KMS-11 (cell line): ENCODE measurements around the gene TNKS2.

Experiments
- H2AFZ ChIP-seq: fragments of 200-600 bp; sonication (generic); 2 replicates; pipeline ENCODE4 v1.6.1; 2016; ENCODE audit warnings: antibody characterized with exemption, mixed run types, low read depth
- H3K27ac ChIP-seq: fragments of 200-600 bp; sonication (generic); 2 replicates; pipeline ENCODE4 v1.6.1; 2016; ENCODE audit warnings: mild to moderate bottlenecking, mixed run types
- H3K27me3 ChIP-seq: fragments of 200-600 bp; sonication (generic); 2 replicates; pipeline ENCODE4 v1.6.1; 2017; ENCODE audit warnings: mild to moderate bottlenecking, low read depth, mixed run types, moderate library complexity; ENCODE audit not compliant: insufficient read depth
- H3K36me3 ChIP-seq: fragments of 200-600 bp; sonication (generic); 2 replicates; pipeline ENCODE4 v1.6.1; 2017; ENCODE audit warnings: mild to moderate bottlenecking, mixed run types; ENCODE audit not compliant: insufficient read depth
- H3K4me1 ChIP-seq: fragments of 200-600 bp; sonication (generic); 2 replicates; pipeline ENCODE4 v1.6.1; 2016; ENCODE audit warnings: mild to moderate bottlenecking, low read depth, mixed run types; ENCODE audit not compliant: poor library complexity, severe bottlenecking
- H3K4me2 ChIP-seq: fragments of 200-600 bp; sonication (generic); 2 replicates; pipeline ENCODE4 v1.7.0; 2016; ENCODE audit warnings: mild to moderate bottlenecking, mixed run types
- H3K4me3 ChIP-seq: fragments of 200-600 bp; sonication (generic); IDR thresholded peaks from 2 replicates; pipeline ENCODE4 v1.6.1; 2017; ENCODE audit warnings: low read depth, low read length, mixed read lengths; ENCODE audit not compliant: insufficient read depth
- H3K79me2 ChIP-seq: fragments of 200-600 bp; sonication (generic); 2 replicates; pipeline ENCODE4 v1.6.1; 2016; ENCODE audit warnings: low read depth, mixed run types; ENCODE audit not compliant: insufficient read depth
- H3K9ac ChIP-seq: fragments of 200-600 bp; sonication (generic); 2 replicates; pipeline ENCODE4 v1.6.1; 2016; ENCODE audit warnings: mild to moderate bottlenecking, mixed run types
- H4K20me1 ChIP-seq: fragments of 200-600 bp; sonication (generic); 2 replicates; pipeline ENCODE4 v1.6.1; 2016; ENCODE audit warnings: mild to moderate bottlenecking, mixed run types; ENCODE audit not compliant: insufficient read depth
- CTCF ChIP-seq: fragments of 200-600 bp; sonication (generic); conservative IDR thresholded peaks from 2 replicates; pipeline ENCODE4 v1.6.1; 2017; ENCODE audit warnings: low read depth, mild to moderate bottlenecking, antibody characterized with exemption, low read length, moderate library complexity, mixed read lengths

TNKS2 gene

DNA sequence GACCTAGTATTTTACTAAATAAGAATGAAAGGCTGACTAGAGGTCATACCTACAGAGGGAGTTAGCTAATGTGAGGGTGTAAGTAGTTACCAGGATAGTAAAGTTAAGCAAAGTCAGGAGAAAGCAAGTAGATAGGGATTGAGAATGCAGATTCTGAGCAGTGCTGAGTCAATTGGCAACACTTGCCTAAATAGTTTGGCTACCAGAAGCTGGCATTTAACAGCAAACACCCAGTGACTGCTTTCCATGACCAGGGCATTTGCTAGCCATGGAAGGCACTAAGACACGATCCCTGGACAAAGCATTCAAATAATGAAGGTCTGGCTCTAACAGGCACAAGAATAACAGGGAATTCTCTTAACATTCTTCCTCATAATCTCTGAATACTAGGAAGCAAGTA lies 25.9 kb downstream of the TNKS2 start:
- H4K20me1 ChIP-seq = no peaks in the 10 kb centered on the region
- H3K27ac ChIP-seq = no peak overlapping the region
- no peaks in the 10 kb centered on the region for H3K27me3 ChIP-seq
- H3K79me2 ChIP-seq = no peaks in the 10 kb centered on the region
- TF ChIP-seq CTCF = no peak
- no peak overlapping the region for H3K4me3 ChIP-seq
- H2AFZ ChIP-seq = no peak overlapping the region
- no peak overlapping the region for H3K4me2 ChIP-seq
- peaks cover 3% of the 10 kb centered on the region; the same call in 1 of the 2 replicates for H3K36me3 ChIP-seq
- H3K9ac ChIP-seq = no peak overlapping the region
- H3K4me1 ChIP-seq = no peaks in the 10 kb centered on the region

DNA sequence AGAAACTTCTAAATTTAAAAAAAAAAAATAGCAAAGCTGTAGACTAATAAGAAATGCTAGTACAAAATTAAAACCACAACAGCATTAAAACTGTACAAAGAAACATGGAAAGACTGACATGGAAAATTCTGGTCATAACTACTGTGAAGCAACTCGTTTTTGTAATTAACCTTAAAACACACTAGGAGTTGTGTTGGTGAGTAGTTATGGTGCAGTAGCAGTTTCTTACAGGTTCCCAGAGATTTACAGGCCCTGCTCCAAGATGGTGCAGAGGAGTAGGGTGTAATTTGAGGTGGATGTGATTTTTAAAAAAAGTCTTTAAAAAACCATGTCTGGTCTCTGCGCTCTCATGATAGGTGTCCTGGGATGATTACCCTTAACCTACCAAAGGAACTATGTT lies 31.0 kb downstream of the TNKS2 start:
- 0 out of 2 replicates have a peak, but pooled peaks cover 3% of the 10 kb centered on the region for H3K36me3 ChIP-seq
- H3K27ac ChIP-seq = no peak overlapping the region
- no peak overlapping the region for H3K9ac ChIP-seq
- no peak for TF ChIP-seq CTCF
- H3K4me2 ChIP-seq = no peak overlapping the region
- H3K79me2 ChIP-seq = no peaks in the 10 kb centered on the region
- H3K4me3 ChIP-seq = no peak overlapping the region
- no peak overlapping the region for H2AFZ ChIP-seq
- no peaks in the 10 kb centered on the region for H3K27me3 ChIP-seq
- H3K4me1 ChIP-seq = no peaks in the 10 kb centered on the region
- H4K20me1 ChIP-seq = no peaks in the 10 kb centered on the region

DNA sequence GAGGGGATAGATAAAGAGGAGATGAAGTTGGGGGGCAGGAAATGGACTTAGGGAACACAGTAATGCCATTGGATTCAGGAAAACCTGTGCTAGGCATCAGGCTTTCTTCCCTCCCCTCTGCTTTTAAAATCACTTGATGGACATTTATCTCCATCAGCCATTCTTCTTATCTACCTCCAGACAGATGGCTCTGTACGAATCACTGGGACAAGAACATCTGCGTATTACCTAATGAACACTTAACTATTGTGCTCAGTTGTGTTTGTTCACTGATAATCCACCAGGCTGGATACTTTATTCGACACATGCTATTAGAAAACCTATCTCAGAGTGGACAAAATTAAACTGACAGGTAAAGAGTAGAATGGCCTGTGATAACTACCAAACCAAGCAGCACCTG lies 40.0 kb downstream of the TNKS2 start:
- peaks cover 6% of the 10 kb centered on the region for H3K4me1 ChIP-seq
- H3K4me2 ChIP-seq = no peak overlapping the region
- no peaks in the 10 kb centered on the region for H4K20me1 ChIP-seq
- H3K36me3 ChIP-seq = peaks cover 12% of the 10 kb centered on the region; the same call in 1 of the 2 replicates
- H3K27me3 ChIP-seq = no peaks in the 10 kb centered on the region
- H3K79me2 ChIP-seq = no peaks in the 10 kb centered on the region
- H3K27ac ChIP-seq = no peak overlapping the region
- no peak overlapping the region for H3K4me3 ChIP-seq
- no peak overlapping the region for H3K9ac ChIP-seq
- no peak overlapping the region for H2AFZ ChIP-seq
- TF ChIP-seq CTCF = no peak

- Histone ChIP-seq H2AFZ (no peak overlapping the region), H3K9ac (no peak overlapping the region), H3K27ac (no peak overlapping the region), H3K4me3 (no peak overlapping the region), H3K4me1 (peaks cover 7% of the 10 kb centered on the region), H4K20me1 (no peaks in the 10 kb centered on the region), H3K36me3 (0 out of 2 replicates have a peak, but pooled peaks cover 8% of the 10 kb centered on the region), H3K4me2 (no peak overlapping the region), H3K27me3 (no peaks in the 10 kb centered on the region), H3K79me2 (no peaks in the 10 kb centered on the region)
- TF ChIP-seq CTCF = no peak
These were observed 44.9 kb downstream of the TNKS2 start for GRCh38 chr10:91843083-91843482.
